ENCODE results near the gene GCA.

GCA gene

DNA sequence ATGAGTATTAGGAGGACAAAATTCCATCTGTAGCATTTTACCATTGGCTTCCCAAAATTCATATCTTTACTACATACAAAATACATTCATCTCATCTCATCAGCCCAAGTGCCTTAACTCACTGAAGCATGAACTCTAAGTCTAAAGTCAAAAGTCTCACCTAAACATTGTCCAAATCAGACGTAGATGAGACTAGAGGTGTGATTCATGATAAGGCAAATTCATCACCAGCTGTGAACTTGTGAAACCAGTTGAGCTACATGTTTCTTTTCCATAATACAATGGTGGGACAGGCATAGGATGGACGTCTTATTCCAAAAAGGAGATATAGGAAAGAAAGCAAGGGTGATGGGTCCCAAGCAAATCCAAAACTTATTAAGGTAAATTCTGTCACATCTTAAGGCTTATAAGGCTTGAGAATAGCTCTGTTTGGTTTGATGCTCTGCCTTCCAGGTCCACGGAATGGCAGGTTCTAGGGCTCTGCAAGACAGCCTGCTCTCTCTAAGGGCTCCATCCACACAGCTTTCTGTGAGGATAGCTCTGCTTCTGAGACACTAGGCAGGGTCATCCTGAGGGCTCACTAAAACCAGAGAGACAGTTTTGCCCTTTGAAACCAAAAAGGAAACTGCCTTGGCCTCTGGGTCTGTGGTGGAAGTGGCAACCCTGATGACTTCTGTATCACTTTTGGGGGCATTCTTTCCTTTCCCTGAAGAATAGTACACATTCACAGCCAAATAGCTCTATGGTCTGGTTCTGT, 35.0 kb upstream of the GCA start:
- H3K4me1 ChIP-seq: no peaks in the 10 kb centered on the region
- H3K9ac ChIP-seq: no peak overlapping the region
- H2AFZ ChIP-seq: no peak overlapping the region
- no peaks in the 10 kb centered on the region for H3K79me2 ChIP-seq
- no peak overlapping the region for H3K27ac ChIP-seq
- no peaks in the 10 kb centered on the region for H3K36me3 ChIP-seq (ENCODE audit: control insufficient read depth, insufficient read depth, low read length)
- TF ChIP-seq, protein P1, sequence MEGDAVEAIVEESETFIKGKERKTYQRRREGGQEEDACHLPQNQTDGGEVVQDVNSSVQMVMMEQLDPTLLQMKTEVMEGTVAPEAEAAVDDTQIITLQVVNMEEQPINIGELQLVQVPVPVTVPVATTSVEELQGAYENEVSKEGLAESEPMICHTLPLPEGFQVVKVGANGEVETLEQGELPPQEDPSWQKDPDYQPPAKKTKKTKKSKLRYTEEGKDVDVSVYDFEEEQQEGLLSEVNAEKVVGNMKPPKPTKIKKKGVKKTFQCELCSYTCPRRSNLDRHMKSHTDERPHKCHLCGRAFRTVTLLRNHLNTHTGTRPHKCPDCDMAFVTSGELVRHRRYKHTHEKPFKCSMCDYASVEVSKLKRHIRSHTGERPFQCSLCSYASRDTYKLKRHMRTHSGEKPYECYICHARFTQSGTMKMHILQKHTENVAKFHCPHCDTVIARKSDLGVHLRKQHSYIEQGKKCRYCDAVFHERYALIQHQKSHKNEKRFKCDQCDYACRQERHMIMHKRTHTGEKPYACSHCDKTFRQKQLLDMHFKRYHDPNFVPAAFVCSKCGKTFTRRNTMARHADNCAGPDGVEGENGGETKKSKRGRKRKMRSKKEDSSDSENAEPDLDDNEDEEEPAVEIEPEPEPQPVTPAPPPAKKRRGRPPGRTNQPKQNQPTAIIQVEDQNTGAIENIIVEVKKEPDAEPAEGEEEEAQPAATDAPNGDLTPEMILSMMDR (IDR thresholded peaks at IDR 0.05): no peak
- H3K9me3 ChIP-seq (ENCODE audit: control insufficient read depth, low read length): no peaks in the 10 kb centered on the region
- H3K4me2 ChIP-seq (ENCODE audit: low read length): no peak overlapping the region
- H3K27me3 ChIP-seq (ENCODE audit: control insufficient read depth, insufficient read depth, low read length): no peaks in the 10 kb centered on the region
- no peak overlapping the region for H3K4me3 ChIP-seq (ENCODE audit: low read depth, low read length)

DNA sequence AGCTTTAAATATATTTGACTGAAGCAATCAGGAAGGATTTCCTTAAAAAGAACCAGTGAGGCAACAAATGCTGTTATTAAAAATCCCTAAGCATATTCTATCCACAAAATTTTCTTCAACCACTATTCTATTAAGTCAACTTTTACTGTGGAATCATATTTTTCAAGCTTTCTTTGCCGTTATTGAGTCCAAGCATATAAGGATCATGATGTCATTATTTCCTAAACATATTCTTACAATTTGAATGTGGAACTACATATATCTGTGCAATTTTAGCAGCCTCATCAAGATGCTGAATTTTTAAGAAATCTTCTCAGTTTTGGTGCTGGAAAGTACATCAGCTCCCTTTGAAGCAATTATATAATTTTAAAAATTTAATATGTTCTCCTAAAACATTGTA, 31.1 kb upstream of the GCA start:
- TF ChIP-seq, protein P1 (IDR thresholded peaks at IDR 0.05): no peak
- H3K4me2 ChIP-seq (ENCODE audit: low read length): no peak overlapping the region
- H3K27ac ChIP-seq: no peak overlapping the region
- peaks cover under 1% of the 10 kb centered on the region for H3K79me2 ChIP-seq
- no peak overlapping the region for H3K9ac ChIP-seq
- H3K27me3 ChIP-seq (ENCODE audit: control insufficient read depth, insufficient read depth, low read length): no peaks in the 10 kb centered on the region
- H3K9me3 ChIP-seq (ENCODE audit: control insufficient read depth, low read length): no peaks in the 10 kb centered on the region
- H3K4me1 ChIP-seq: peaks cover 3% of the 10 kb centered on the region
- no peak overlapping the region for H3K4me3 ChIP-seq (ENCODE audit: low read depth, low read length)
- no peak overlapping the region for H2AFZ ChIP-seq
- no peaks in the 10 kb centered on the region for H3K36me3 ChIP-seq (ENCODE audit: control insufficient read depth, insufficient read depth, low read length)

DNA sequence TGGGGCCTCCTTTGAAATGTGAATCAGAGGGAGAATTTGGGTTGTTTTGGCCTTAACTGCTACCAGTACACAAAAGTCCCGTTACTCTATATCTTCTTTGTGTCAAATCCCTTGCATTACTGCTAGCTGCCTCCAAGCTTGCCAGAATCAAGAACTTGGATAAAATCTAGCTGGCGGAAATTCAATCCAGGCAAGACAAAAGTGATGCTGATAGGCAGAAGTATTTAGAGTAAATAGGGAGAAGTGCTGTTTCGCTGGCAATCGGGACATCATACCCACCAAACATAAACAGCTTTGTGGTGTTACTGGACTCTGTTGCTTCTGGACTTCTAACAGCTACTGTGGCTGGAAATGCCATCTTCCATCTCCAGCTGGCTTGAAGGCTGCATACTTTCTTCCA, 28.0 kb upstream of the GCA start:
- no peak overlapping the region for H2AFZ ChIP-seq
- no peak overlapping the region for H3K9ac ChIP-seq
- H3K79me2 ChIP-seq: peaks cover 3% of the 10 kb centered on the region
- H3K4me1 ChIP-seq: peaks cover 3% of the 10 kb centered on the region
- no peaks in the 10 kb centered on the region for H3K27me3 ChIP-seq (ENCODE audit: control insufficient read depth, insufficient read depth, low read length)
- H3K36me3 ChIP-seq (ENCODE audit: control insufficient read depth, insufficient read depth, low read length): no peaks in the 10 kb centered on the region
- TF ChIP-seq, protein P1 (IDR thresholded peaks at IDR 0.05): no peak
- peak overlapping the region; percentile 35 for H3K4me2 ChIP-seq (ENCODE audit: low read length)
- no peaks in the 10 kb centered on the region for H3K9me3 ChIP-seq (ENCODE audit: control insufficient read depth, low read length)
- H3K27ac ChIP-seq: no peak overlapping the region
- H3K4me3 ChIP-seq (ENCODE audit: low read depth, low read length): no peak overlapping the region

DNA sequence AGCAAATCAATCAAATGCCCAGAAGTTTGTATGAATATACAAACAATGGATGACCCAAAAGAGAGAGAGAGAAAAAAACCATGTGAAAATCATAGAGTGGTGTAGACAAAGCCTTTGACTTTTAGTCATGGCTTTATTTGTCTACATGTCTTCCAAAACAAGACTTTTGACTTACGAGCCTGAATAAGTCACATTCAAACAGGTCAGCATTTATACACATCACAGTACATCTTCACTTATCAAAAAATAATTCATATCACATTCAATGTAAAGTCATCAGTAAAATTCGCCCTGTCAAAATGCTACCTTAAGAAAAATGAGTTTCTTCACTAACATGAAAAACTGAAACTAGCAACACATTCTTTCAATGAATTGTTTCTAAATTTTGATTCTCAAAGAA, 27.3 kb upstream of the GCA start:
- no peaks in the 10 kb centered on the region for H3K9me3 ChIP-seq (ENCODE audit: control insufficient read depth, low read length)
- peaks cover 3% of the 10 kb centered on the region for H3K4me1 ChIP-seq
- no peak overlapping the region for H2AFZ ChIP-seq
- H3K4me2 ChIP-seq (ENCODE audit: low read length): peak overlapping the region; percentile 73
- H3K27me3 ChIP-seq (ENCODE audit: control insufficient read depth, insufficient read depth, low read length): no peaks in the 10 kb centered on the region
- TF ChIP-seq, protein P1 (IDR thresholded peaks at IDR 0.05): no peak
- H3K36me3 ChIP-seq (ENCODE audit: control insufficient read depth, insufficient read depth, low read length): no peaks in the 10 kb centered on the region
- peaks cover 3% of the 10 kb centered on the region for H3K79me2 ChIP-seq
- H3K9ac ChIP-seq: no peak overlapping the region
- H3K4me3 ChIP-seq (ENCODE audit: low read depth, low read length): peak overlapping the region; percentile 75
- no peak overlapping the region for H3K27ac ChIP-seq
